Measurements from ENCODE around the gene HIKESHI.
A peak's percentile ranks its signal among the peaks of the same experiment; 100 is the strongest.

The HIKESHI gene

DNA sequence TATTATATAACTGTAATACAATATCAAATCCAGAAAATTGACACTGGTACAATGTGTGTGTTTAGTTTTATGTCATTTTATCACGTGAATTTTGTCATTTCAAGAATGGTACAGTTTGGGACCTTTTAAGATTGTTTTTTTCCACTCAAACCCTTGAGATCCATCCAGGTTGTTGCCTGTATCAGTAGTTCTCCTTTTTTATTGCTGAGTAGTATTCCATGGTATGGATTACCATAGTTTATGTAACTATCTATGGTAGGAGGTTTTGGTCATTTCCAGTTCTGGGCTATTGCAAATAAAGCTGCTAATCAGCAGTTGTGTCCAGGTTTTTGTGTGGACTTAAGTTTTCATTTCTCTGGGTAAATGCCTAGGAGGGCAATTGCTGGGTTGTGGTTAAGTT, 32.4 kb upstream of the HIKESHI start:
- no peak for TF ChIP-seq Cebpa-rat (IDR thresholded peaks at IDR 0.05)
- Histone ChIP-seq H3K9me3 (replicated peaks in 1 of 11) (peaks cover 0 to 13% (median 9%) of the 10 kb centered on the region in 11 experiments; a peak in 10 of 22 replicates), H3K4me3 (no peak overlapping the region), H3K27ac (no peak overlapping the region), H4K20me1 (peaks cover 0 to 26% (median 5%) of the 10 kb centered on the region in 11 experiments; a peak in 10 of 22 replicates), H3K36me3 (peaks cover 65 to 99% (median 75%) of the 10 kb centered on the region in 11 experiments), H3K9ac (no peak overlapping the region), H3K4me2 (no peak overlapping the region), H3K27me3 (no peaks in the 10 kb centered on the region), H3K4me1 (no peaks in the 10 kb centered on the region)

DNA sequence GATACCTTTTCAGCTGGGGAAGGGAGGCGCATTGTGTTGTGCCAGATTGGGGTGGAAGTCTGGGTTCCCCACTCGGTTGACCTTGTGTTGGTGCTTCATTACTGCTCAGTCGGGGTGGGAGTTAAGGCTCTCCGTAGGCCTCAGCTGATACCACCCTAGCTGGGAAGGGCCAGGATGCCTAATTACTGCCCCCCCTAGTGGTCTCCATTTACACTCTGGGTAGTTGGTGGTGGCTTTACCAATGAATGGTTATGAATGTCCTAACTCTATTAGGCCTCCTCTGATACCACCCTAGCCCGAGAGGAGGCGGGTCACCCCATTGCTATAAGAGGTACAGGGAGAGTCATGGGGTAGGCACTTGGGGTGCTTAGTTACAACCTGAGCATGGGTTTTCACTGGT, 27.5 kb upstream of the HIKESHI start:
- peaks cover 83 to 99% (median 93%) of the 10 kb centered on the region in 11 experiments for H3K36me3 ChIP-seq
- H3K4me1 ChIP-seq = no peaks in the 10 kb centered on the region
- H3K4me3 ChIP-seq = no peak overlapping the region
- peaks cover 0 to 36% (median 8%) of the 10 kb centered on the region in 11 experiments; a peak in 10 of 22 replicates for H4K20me1 ChIP-seq
- H3K27ac ChIP-seq = no peak overlapping the region
- H3K4me2 ChIP-seq = no peak overlapping the region
- TF ChIP-seq Cebpa-rat (IDR thresholded peaks at IDR 0.05) = no peak
- peaks cover 0 to 6% (median 5%) of the 10 kb centered on the region in 11 experiments; a peak in 10 of 22 replicates for H3K9me3 ChIP-seq (replicated peaks in 1 of 11)
- H3K9ac ChIP-seq = no peak overlapping the region
- no peaks in the 10 kb centered on the region for H3K27me3 ChIP-seq

DNA sequence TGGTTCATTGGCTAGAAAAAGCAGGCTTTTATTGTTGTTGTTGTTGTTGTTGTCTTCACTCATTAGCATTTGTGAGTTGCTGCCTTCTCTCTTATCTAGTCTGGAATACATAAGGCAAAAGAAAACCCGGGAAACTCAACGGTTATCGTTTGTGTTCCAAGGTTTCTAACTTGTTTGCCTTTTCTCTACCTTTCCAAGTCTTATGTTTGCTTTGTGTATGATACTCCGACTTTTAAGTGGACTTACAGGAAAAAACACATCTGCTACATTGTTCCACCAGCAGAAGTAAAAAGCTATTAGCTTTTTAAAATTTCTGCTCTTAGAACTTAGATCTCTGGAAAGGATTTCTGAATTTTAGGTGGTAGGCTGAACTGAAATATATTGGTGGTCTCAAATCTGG, 27.0 kb upstream of the HIKESHI start:
- peaks cover 0 to 1% (median under 1%) of the 10 kb centered on the region in 11 experiments; a peak in 4 of 22 replicates for H3K9me3 ChIP-seq (replicated peaks in 1 of 11)
- H3K4me2 ChIP-seq = no peak overlapping the region
- H3K27ac ChIP-seq = no peak overlapping the region
- no peak overlapping the region for H3K4me3 ChIP-seq
- no peaks in the 10 kb centered on the region for H3K27me3 ChIP-seq
- no peak overlapping the region for H3K9ac ChIP-seq
- peaks cover 83 to 99% (median 93%) of the 10 kb centered on the region in 11 experiments for H3K36me3 ChIP-seq
- no peak for TF ChIP-seq Cebpa-rat (IDR thresholded peaks at IDR 0.05)
- peaks cover 0 to 31% (median 7%) of the 10 kb centered on the region in 11 experiments; a peak in 10 of 22 replicates for H4K20me1 ChIP-seq
- 0 out of 20 replicates have a peak, but pooled peaks cover 0 to 1% (median 0%) of the 10 kb centered on the region in 10 experiments for H3K4me1 ChIP-seq

DNA sequence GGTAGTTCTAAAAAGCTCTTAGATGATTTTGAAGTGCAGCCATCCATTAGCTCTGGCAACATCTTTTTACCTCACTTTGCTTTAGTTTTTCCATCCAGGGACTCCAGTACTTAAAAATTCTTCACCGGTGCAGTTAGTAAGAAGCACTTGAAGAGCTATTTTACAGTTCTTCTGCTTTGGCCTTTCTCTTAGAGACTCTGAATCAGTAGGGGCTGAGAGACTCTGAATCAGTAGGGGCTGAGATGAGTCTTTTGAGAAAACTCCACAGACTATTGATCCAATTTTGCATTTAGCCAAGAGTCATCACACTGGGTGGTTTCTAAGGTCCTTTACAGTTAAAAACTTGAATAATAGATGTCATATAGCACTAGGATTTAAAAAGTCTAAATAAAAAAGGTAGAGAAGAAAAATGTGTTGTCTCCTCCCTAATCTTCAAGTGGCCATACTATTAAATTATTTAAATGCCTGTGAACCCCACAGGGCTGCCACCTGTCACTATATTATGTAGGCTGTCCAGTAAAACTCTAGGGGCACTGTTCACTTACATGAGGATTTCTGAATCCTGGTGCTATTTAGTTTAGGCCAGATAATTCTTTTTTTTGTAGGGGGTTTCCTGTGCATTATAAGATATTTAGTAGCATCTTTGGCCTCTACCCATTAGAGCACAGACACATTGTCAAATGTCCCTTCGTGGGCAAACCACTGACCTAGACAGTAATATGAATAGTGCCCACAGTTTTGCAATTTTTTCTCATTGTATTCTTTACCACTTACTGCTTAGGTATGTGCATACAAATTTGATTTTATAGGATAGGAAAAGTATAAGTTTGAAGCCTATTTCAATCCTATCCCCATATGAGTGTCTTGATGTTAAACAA, 26.3 kb upstream of the HIKESHI start:
- Histone ChIP-seq H4K20me1 (peaks cover 0 to 31% (median 7%) of the 10 kb centered on the region in 11 experiments; a peak in 10 of 22 replicates), H3K27me3 (no peaks in the 10 kb centered on the region), H3K36me3 (peaks cover 84 to 99% (median 93%) of the 10 kb centered on the region in 11 experiments), H3K4me3 (no peak overlapping the region), H3K9ac (no peak overlapping the region), H3K9me3 (replicated peaks in 1 of 11) (no peaks in the 10 kb centered on the region), H3K4me1 (0 out of 20 replicates have a peak, but pooled peaks cover 0 to 4% (median 0%) of the 10 kb centered on the region in 10 experiments), H3K27ac (no peak overlapping the region), H3K4me2 (no peak overlapping the region)
- TF ChIP-seq Cebpa-rat (IDR thresholded peaks at IDR 0.05) = no peak

DNA sequence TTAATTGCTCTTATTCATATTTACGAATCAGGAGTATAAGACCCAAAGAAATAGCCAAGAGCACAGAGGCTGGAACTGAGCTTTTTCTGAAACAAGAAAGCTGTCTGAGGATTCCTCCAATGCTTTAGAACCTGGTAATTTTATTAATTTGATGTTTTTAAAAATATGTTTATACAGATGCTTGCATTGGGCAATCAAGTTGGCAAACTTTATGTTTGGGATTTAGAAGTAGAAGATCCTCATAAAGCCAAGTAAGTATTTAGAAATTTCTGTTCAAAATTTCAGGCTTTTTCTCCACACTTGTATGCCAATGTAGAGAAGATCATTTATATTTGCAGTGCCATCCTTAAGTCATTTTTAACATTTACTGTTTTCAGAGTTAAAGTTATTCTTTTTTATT, 24.3 kb upstream of the HIKESHI start:
- Histone ChIP-seq H4K20me1 (peaks cover 0 to 25% (median 7%) of the 10 kb centered on the region in 11 experiments; a peak in 10 of 22 replicates), H3K27ac (no peak overlapping the region), H3K4me2 (no peak overlapping the region), H3K4me1 (0 out of 20 replicates have a peak, but pooled peaks cover 0 to 4% (median 0%) of the 10 kb centered on the region in 10 experiments), H3K27me3 (no peaks in the 10 kb centered on the region), H3K36me3 (peaks cover 72 to 95% (median 85%) of the 10 kb centered on the region in 11 experiments), H3K4me3 (no peak overlapping the region), H3K9ac (no peak overlapping the region), H3K9me3 (replicated peaks in 1 of 11) (no peaks in the 10 kb centered on the region)
- no peak for TF ChIP-seq Cebpa-rat (IDR thresholded peaks at IDR 0.05)

DNA sequence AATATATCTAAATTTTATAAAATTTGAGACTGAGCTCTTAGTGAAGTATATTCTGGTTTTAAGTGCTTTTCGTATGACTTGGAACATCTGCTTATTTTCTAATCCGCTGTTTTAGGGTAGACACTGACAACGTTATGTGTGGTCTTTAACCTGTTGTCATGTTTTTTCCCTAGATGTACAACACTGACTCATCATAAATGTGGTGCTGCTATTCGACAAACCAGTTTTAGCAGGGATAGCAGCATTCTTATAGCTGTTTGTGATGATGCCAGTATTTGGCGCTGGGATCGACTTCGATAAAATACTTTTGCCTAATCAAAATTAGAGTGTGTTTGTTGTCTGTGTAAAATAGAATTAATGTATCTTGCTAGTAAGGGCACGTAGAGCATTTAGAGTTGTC, 23.8 kb upstream of the HIKESHI start:
- Histone ChIP-seq H3K9me3 (replicated peaks in 1 of 11) (no peaks in the 10 kb centered on the region), H3K27ac (no peak overlapping the region), H3K27me3 (no peaks in the 10 kb centered on the region), H4K20me1 (peaks cover 0 to 26% (median 7%) of the 10 kb centered on the region in 11 experiments; a peak in 9 of 22 replicates), H3K36me3 (peaks cover 67 to 93% (median 81%) of the 10 kb centered on the region in 11 experiments), H3K4me1 (0 out of 20 replicates have a peak, but pooled peaks cover 0 to 4% (median 0%) of the 10 kb centered on the region in 10 experiments), H3K9ac (no peak overlapping the region), H3K4me3 (no peak overlapping the region), H3K4me2 (no peak overlapping the region)
- no peak for TF ChIP-seq Cebpa-rat (IDR thresholded peaks at IDR 0.05)

DNA sequence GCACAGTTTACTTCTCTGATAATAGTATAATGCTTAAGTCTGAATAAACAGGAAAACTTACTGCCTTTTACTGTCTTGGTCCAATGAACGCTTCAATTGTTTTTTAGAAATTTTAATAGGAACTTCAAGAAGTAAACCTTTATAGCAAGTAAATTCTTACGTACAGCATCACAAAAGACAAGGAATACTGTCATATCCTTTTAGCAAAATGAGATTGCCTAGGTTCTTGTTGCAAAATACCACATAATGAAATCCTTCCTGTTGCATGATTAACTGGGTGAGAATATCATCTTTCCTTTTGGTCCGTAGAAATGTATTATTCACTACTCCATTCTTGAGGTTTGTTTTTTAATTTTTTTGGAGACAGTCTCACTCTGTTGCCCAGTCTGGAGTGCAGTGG, 22.3 kb upstream of the HIKESHI start:
- TF ChIP-seq Cebpa-rat (IDR thresholded peaks at IDR 0.05) = no peak
- no peaks in the 10 kb centered on the region for H3K27me3 ChIP-seq
- H3K27ac ChIP-seq = no peak overlapping the region
- H3K36me3 ChIP-seq = peaks cover 66 to 93% (median 78%) of the 10 kb centered on the region in 11 experiments
- H3K4me1 ChIP-seq = 0 out of 20 replicates have a peak, but pooled peaks cover 0 to 4% (median 0%) of the 10 kb centered on the region in 10 experiments
- peaks cover 0 to 16% (median 1%) of the 10 kb centered on the region in 11 experiments; a peak in 7 of 22 replicates for H4K20me1 ChIP-seq
- H3K9me3 ChIP-seq (replicated peaks in 1 of 11) = no peaks in the 10 kb centered on the region
- H3K4me3 ChIP-seq = no peak overlapping the region
- H3K4me2 ChIP-seq = no peak overlapping the region
- H3K9ac ChIP-seq = no peak overlapping the region

DNA sequence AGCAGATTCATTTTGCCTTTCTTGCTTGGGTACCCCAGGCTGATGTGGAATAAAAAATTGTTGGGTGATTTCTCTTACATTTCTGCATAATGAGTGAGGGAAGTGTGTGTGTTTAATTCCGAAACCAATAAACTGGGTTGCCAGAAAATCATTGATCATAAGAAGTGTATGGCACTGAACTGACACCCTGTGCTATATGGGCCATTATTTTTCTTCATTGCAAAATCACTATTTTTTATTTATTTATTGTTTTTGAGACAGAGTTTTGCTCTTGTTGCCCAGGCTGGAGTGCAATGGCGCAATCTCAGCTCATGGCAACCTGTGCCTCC, 14.6 kb upstream of the HIKESHI start:
- Histone ChIP-seq H3K4me3 (no peak overlapping the region), H3K27ac (no peak overlapping the region), H3K4me1 (peaks cover 0 to 35% (median 4%) of the 10 kb centered on the region in 10 experiments; a peak in 8 of 20 replicates)

More for the DNA sequence above, 14.6 kb upstream of the HIKESHI start:
- Histone ChIP-seq H3K4me2 (peak overlapping the region in 2 of 11 experiments; percentile 2 to 7; a peak in 1 of 22 replicates), H4K20me1 (peaks cover 0 to 3% (median 0%) of the 10 kb centered on the region in 11 experiments; a peak in 2 of 22 replicates), H3K9me3 (replicated peaks in 1 of 11) (no peaks in the 10 kb centered on the region), H3K9ac (no peak overlapping the region), H3K36me3 (peaks cover 8 to 31% (median 17%) of the 10 kb centered on the region in 11 experiments), H3K27me3 (no peaks in the 10 kb centered on the region)
- TF ChIP-seq Cebpa-rat (IDR thresholded peaks at IDR 0.05) = no peak

All from BLaER1 treated with 17β-estradiol and CSF1 and Interleukin-3, amounts not matched to agents 10 nM and 100 nM (cell line).